Measurements from ENCODE around the gene RABGEF1.
"Not testable (repeated sequence)": the region's sequence is repeated elsewhere in the genome, so short reads cannot be mapped to it uniquely, and the experiment has no call there.

RABGEF1 gene

GRCh38 chr7:66735850-66736249 lies 4.7 kb upstream of the RABGEF1 start:
- no peak overlapping the region for H3K27ac ChIP-seq
- no peak for TF ChIP-seq CTCF (IDR thresholded peaks at IDR 0.05)
- TF ChIP-seq ZFX (IDR thresholded peaks at IDR 0.05; ENCODE audit: borderline replicate concordance): no peak

GRCh38 chr7:66736892-66737291 lies 3.6 kb upstream of the RABGEF1 start:
- no peak for TF ChIP-seq CTCF (IDR thresholded peaks at IDR 0.05)
- no peak for TF ChIP-seq ZFX (IDR thresholded peaks at IDR 0.05; ENCODE audit: borderline replicate concordance)
- H3K27ac ChIP-seq: no peak overlapping the region

- H3K27ac ChIP-seq: no peak overlapping the region
- TF ChIP-seq CTCF (IDR thresholded peaks at IDR 0.05) (no peak), ZFX (IDR thresholded peaks at IDR 0.05; ENCODE audit: borderline replicate concordance) (no peak)
Measured at GRCh38 chr7:66737667-66738066, 2.9 kb upstream of the RABGEF1 start.

- TF ChIP-seq ZFX (IDR thresholded peaks at IDR 0.05; ENCODE audit: borderline replicate concordance) (no peak), CTCF (IDR thresholded peaks at IDR 0.05) (no peak)
- peak overlapping the region; percentile 84 for H3K27ac ChIP-seq
Measured at GRCh38 chr7:66739477-66739876, 1.1 kb upstream of the RABGEF1 start.

- TF ChIP-seq CTCF (IDR thresholded peaks at IDR 0.05) (no peak), ZFX (IDR thresholded peaks at IDR 0.05; ENCODE audit: borderline replicate concordance) (no peak)
Measured at GRCh38 chr7:66739953-66740301, 606 bp upstream of the RABGEF1 start.

GRCh38 chr7:66740980-66741709 lies 612 bp downstream of the RABGEF1 start:
- peak overlapping the region; percentile 84 for H3K27ac ChIP-seq
- TF ChIP-seq CTCF (IDR thresholded peaks at IDR 0.05): peak; percentile 30

More at GRCh38 chr7:66739953-66740301, 606 bp upstream of the RABGEF1 start:
- peak overlapping the region; percentile 84 for H3K27ac ChIP-seq

GRCh38 chr7:66741710-66742049 lies 1.1 kb downstream of the RABGEF1 start:
- TF ChIP-seq ZFX (IDR thresholded peaks at IDR 0.05; ENCODE audit: borderline replicate concordance) (no peak), CTCF (IDR thresholded peaks at IDR 0.05) (no peak)
- peak overlapping the region; percentile 84; the same call in 1 of the 2 replicates for H3K27ac ChIP-seq

- not testable (repeated sequence) for H3K27ac ChIP-seq
Measured at GRCh38 chr7:66742298-66742697, 1.8 kb downstream of the RABGEF1 start.
